GM21825 (cell line): ENCODE results near the gene RASL10B.
"Not testable (repeated sequence)": the region's sequence is repeated elsewhere in the genome, so short reads cannot be mapped to it uniquely, and the experiment has no call there.

Source experiments
- ATAC-seq: cut with Tn5 transposase; IDR thresholded peaks from one replicate; pipeline ENCODE4 v1.9.1; 2021; ENCODE audit warnings: mild to moderate bottlenecking, moderate library complexity; ENCODE audit not compliant: unreplicated experiment

The RASL10B gene, protein sequence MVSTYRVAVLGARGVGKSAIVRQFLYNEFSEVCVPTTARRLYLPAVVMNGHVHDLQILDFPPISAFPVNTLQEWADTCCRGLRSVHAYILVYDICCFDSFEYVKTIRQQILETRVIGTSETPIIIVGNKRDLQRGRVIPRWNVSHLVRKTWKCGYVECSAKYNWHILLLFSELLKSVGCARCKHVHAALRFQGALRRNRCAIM

DNA sequence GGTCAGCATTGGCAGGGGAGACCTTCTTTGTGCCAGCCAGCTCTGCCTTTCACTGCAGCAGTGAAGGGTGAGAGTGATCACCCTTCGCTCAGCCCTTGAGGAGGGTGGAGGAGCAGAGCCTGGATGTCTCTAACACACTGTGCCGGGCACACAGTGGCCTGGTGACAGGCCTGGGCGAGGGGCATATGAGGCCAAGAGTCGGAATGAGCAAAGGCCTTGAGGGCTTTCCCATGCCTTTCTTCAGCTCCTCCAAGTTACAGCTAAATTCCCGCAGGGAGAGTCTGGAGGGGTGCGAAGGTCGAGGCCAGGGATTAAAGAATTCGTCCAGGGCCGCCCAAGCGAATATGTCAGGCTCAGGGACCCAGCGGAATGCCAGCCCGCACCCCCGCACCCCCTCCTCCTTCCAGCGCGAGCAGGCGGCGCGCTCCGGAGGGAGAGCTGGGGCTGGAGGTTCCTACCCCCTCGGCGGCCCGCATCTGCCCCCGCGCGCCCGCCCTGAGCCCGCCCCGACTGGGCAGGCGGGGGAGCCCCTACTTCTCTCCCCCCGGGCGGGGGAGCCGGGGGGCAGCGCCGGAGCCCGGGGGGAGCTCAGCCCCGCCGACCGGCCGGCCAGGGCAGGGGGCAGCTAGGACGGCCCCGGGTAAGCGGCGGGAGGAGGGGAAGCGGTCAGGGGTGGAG, at the start of gene RASL10B:
Gene RASL10B (plus strand): TSS at position 401 of the 678 bp plus-strand sequence. CDS start 3,546 bp downstream, outside the sequence.
- no peak for ATAC-seq

DNA sequence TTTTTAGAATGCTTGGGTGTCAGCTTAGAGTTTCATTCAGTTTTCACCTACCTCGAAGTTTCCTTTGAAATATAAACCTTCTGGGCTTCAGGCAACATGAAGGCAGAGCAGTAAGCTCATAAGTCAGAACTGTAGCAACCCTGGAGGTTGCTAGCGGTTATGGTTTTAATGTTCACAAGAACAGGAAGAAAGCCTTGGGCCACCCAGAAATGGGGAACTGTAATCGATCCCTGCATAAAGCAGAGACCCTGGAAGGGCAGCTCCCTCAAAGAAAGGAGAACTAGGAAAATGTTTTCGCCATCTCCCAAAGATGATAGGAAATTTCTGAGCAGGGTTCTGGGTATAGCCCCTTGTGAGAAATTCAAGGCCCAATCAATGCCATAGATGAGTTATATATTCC, 47.8 kb upstream of the RASL10B start:
- no peak for ATAC-seq

DNA sequence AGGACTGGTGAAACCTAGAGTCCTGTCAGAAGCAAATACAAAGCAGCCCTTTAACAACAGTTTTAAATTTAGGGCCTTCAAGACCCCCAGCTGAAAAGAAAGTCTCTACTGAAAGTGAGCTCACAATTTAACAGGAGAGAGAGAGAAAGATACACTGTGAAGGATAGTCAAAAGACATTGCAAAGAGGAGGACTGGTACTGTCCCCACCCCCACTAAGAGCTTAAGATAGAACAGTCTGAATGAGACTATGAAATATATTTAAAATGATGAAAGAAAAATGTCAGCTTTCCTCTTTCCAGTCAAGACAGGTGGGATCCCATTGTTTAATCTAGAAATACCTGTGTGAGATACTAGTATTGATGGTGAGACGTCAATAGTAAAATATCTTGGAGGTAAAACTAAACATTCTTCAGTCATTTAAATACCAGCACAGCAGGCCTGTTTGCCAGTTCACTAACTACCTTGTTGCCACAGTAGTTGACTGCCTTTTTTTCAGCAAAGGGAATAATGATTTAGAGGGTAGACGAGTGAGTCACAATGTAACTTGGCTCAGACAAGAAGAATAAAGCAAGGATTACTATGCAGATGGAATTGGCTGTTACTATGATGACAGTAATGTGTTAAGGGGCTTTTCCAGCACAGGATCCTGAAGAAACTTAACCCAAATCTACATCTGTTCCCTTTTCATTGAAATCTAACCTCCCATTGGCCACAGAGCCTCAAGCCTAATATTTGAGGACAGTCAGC, 47.2 kb upstream of the RASL10B start:
- ATAC-seq = no peak

DNA sequence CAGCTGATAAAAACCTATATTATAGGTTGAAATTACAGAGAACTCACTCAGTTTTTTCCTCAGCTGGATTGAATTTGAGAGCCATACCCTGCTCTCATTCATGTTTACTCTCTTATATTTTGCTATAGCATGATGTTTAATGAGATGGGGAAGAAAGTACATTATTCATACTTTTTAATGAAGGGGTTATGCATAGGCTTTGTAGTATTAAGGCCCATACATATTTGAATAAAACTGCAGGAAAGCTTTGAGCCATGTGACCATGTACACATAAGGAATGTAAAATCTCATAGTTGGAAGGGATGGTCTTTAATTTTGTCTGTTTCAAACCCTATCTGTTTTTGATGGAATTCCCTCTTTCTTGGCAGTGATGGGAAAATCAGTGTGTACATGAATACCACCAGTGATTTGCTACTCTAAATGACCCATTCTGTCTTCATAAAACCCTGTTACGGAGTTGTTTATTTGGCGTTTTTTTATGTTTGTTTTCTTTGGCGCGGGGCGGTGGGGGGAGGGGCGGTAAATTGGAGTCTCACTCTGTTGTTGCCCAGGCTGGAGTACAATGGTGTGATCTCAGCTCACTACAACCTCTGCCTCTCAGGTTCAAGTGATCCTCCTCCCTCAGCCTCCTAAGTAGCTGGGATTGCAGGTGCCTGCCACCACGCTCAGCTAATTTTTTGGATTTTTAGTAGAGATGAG, 38.8 kb upstream of the RASL10B start:
- ATAC-seq = no peak

DNA sequence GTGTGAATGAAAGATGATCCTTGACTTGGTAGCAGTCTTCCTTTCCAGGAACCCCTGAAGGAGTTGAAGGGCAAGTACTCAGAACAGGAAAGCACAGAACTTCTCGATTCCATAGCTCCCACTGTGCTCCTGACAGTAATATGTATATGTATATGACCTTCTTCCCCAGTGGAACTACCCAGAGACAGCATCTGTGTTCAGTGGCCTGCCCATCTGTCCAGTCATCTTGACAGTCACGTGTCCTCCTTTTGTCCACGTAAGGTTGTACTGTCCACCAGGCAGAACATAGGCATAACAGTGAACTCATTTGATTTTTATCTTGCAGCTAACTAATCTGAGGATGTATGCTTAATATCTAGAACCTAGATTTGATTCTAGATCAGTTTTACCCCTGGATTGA, 37.8 kb upstream of the RASL10B start:
- no peak for ATAC-seq

DNA sequence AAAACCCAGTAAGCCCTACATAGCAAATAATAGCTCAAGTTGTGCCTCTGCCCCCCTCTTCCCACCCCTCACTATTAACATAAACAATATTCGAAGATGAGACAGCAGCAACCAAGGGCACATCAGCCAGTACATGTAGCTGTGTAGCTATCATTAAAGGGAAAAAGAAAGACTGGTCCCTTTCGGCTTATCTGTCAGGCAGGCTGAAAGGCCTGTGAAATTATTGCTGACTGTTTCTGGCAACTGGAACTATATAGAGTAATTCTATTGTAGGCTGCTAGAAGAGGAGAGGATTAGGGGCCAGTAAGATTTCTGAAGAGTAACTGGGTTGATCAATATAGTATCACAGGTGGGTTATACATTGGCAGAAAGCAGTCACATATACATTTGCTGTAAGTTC, 36.5 kb upstream of the RASL10B start:
- ATAC-seq = no peak

DNA sequence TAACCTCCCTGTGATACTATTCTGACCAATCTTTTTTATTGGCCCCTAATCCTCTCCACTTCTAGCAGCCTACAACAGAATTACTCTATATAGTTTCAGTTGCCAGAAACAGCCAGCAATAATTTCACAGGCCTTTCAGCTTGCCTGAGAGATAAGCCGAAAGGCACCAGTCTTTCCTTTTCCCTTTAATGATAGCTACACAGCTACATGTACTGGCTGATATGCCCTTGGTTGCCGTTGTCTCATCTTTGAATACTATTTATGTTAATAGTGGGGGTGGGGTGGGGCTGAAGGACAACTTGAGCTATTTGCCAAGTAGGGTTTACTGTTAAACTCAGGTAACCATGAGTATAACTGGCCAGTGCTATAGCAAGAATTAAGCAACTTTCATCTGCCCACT, 35.8 kb upstream of the RASL10B start:
- no peak for ATAC-seq

DNA sequence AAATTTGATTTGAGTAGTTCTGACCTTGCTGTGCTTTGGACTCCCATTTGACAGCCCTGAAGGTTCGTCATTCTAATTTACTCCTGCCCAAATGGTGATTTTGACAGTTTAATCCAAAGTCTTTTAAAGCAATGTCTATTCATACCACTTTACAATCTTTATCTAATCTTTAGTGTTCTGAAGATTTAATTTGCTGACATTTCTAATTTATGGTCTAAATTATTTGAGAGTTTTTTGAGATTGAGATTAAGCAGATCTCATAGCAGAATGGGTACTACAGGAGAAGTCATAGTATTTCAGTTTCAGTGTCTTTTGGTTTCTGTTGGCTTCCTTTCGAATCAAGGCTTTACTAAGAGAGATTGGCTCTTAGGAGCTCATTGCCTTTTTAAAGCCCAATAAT, 32.6 kb upstream of the RASL10B start:
- no peak for ATAC-seq

DNA sequence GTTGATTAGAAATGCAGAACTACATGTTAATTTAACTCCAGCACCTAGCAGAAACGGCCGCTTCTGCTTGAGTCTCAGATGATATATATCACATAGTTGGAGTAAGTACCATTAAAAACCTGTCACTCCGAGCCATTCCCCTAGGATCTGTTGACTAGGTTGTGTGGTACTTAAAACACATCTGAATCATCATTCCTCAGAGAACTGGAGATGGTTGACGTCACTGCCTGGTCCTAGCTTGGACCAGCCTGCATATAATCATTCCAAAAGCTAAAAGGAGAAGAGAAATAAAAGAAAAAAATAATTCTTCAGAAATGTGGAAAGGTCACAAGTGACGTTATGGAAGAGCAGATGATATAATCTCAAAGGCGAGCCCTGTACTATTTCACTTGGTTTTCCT, 31.3 kb upstream of the RASL10B start:
- no peak for ATAC-seq

DNA sequence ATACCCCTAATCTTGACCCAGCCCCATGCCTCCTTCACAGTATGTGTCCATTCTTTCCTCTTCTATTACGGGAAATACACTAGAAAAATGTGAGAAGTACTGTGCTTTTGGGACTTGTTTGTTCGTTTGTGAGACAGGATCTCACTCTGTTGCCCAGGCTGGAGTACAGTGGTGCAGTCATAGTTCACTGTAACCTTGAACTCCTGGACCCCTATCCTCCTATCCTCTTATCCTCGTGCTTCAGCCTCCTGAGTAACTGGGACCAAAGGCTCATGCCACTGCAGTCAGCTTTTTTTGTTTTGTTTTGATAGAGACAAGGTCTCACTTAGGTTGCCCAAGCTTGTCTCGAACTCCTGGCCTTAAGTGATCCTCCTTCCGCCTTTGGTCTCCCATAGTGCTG, 29.9 kb upstream of the RASL10B start:
- ATAC-seq = no peak

DNA sequence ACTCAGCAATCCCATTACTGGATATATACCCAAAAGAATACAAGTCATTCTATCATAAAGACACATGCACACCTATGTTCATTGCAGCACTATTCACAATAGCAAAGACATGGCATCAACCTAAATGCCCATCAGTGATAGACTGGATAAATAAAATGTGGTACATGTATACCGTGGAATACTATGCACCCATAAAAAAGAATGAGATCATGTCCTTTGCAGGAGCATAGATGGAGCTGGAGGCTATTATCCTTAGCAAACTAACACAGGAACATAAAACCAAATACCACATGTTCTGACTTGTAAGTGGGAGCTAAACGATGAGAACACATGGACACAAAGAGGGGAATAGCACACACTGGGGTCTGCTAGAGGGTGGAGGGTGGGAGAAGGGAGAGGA, 28.1 kb upstream of the RASL10B start:
- ATAC-seq = not testable (repeated sequence)

DNA sequence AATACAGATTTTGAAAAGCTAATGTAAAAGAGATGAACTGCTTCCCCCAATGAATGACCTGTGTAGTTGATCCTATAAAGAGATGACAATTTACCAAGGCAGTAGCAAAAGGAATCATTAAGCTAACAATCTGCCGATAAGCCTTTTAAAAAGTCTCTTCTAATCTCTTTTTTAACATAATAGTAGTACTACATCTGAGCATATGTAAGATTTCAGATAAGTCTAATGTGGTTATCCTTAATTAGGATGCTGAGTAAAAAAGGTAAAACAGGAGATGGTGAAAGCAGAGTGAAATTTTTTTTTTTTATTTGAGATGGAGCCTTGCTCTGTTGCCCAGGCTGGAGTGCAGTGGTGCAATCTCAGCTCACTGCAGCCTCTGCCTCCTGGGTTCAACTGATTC, 26.2 kb upstream of the RASL10B start:
- ATAC-seq = no peak

DNA sequence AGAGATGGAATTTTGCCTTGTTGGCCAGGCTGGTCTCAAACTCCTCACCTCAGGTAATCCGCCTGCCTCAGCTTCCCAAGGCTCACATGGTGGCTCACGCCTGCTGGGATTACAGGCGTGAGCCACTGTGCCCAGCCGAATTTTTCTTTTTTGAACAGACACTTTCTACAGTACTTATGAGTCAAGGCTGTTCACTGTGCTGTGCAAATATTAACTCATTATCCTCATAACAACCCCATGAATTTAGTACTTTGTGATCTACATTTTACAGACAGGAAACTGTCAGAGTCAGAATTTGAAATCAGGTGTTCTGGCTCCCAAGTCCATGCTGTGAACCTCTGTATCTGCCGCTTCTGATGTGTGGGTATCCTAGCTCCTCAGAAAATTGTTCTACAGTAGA, 25.7 kb upstream of the RASL10B start:
- ATAC-seq = no peak

DNA sequence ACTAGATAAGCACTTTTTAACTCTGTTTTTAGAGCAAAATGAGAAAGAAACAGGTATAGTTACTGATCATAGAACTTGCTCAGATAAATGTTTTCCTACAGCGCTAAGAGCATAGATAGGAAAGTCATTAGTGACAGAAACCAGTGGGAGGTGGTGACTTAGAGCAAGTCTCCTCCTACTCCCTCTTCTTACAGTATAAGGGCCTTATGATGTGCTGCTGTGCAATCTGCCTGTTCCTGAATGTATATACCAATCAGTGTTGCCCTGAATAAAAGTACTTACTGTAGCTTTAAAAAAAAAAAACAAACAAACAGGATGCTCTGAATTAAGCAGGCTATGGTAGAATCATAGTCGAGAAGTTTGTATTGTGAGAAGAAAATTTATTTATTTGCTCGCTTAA, 23.3 kb upstream of the RASL10B start:
- ATAC-seq = no peak

DNA sequence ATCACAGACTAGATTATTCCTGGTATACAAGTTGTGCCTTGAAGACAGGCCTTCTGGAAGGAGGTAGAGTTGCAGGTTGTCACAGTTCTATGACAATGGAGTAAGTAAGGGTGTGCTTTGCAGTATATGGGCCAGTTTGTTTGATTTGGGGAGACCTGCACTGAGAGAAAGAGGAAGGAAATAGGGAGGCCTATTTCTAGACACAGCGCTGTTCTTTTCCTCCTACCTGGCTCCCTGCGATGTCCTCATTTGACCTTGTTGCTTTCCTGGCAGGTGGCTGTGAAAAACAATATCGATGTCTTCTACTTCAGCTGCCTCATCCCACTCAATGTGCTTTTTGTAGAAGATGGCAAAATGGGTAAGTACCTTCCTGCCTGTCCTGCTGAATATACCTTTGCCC, 22.5 kb upstream of the RASL10B start:
- no peak for ATAC-seq

DNA sequence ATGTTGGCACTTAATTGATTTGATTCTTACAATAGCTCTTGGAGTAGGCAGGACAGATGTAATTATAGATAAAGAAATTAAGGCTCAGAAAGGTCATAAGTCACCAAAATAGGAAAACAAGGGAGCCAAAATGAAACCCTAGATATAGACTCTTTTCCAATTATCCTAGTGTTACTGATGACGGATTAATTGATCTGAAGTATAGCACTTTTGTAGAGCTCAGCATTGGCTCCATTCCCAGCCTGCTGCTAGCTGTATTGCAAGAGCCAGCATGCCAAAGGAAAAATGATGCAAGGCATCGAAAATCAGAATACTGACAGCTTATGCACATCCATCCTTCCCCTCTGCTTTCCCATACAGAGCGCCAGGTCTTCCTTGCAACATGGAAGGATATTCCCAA, 21.6 kb upstream of the RASL10B start:
- no peak for ATAC-seq

DNA sequence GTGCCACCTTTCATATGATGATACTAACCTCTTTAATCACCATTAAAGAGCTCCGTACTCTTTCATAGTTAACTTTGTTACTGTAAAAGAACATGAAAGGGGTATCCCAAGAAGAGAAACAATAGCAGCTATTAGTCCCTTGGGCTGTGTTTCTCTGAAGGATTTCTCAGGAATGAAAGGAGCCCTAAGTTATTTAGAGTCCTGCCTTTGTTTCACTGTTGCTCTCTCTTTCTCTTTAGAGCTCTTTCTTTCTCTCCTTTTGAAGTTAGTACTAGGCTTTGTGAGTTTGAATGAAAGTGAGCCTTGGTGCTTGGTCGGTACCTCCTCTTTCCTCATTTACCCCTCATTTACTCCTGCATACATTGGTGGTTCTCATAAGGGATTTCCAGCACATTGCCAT, 20.5 kb upstream of the RASL10B start:
- no peak for ATAC-seq

DNA sequence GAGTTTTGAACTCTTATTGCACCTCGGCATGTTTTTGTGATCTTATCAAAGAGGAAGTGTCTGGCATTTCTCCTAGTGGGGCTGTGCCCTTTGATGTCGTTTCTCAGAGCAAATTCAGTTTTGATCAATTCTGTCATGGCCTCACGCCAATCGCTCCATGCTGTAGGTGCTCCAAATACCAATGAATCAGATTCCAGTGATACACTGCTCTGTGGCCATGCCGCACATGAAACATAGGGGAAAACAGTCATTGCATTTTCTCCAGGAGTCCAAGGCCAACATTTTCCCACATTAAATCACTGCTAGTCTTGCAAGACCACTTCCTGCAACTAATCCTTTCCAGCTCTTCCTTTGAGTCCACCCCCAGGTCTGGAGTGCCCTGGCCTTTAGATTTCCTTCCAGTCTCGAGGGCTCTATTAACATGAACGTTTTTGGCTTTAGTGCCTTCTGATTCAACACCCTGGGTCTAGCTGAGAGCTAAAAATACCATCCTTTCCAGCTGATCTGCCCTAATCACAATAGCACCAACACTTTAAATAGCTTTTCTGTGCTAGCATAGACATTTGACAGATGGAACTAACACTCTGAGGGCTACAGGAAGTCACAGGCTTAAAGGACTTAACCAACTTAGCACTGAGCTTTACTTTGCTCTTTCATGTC, 18.2 kb upstream of the RASL10B start:
- ATAC-seq = no peak

DNA sequence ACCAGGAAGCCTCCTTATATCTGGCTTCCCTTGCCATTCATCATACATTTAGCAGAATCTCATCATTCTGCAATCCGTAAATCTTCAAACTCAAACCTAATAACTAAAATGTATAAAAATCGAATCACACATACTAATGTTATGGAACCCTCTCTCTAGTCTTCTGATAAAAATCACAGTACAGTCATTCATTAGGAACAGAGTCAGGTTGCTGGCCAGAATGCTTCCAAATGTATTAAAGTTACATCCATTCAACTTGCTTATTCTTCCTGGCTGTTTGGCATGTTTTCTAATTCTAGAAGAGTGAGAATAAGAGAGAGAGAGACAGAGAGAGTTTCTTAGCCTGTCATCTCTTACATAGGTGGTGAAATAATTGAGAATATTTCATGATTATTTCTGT, 16.5 kb upstream of the RASL10B start:
- no peak for ATAC-seq

DNA sequence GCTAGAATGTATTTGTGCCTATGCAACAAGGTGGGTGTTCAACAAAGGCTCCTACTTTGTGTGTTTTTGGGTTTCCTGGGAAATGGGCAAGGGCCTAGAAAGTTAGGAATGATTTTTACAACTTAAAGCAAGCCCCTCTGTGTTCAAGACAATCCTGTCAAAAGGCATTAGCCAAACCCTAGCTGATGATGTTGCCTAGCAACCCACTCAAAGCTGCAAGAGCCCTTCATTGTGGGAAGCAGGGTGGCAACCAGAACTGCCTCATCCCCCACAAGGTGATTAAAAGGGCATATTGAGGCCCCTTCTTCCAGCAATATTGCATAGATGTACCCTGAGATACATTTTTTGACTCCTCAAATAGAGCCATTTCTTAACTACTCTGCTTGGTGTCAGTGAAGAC, 16.0 kb upstream of the RASL10B start:
- no peak for ATAC-seq

DNA sequence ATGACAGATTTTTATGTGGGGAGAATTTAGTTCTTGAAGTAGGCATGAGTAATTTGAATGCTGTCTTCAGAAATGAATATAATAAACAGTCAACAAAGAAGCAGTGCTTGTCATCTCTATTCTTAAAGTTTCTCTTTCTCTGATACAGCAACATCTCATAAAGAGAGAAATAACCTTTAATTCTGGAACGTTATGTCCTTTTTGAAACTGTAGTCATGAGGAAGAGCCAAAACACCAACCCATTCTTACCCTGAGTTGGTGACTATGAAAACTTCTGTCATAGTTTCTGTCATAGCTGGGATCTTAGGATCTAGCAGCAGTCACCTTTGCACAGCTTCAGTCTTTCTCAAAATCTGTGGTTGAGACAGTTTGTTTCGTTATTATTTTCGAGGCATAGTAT, 15.3 kb upstream of the RASL10B start:
- ATAC-seq = no peak
